Stimulated activated CD4-positive, alpha-beta T cell treated with anti-CD3 and anti-CD28 coated beads, Interleukin-12 subunit alpha, Interleukin-12 subunit beta, amount 100 ng/mL, for 48 hours (primary cell): ENCODE data around the gene PRSS1.
"Not testable (repeated sequence)": the region's sequence is repeated elsewhere in the genome, so short reads cannot be mapped to it uniquely, and the experiment has no call there.

ENCODE experiments used
- DNase-seq, 3 donors: peaks; one replicate each; pipeline ENCODE4 v3.0.0-alpha.2; 2020; ENCODE audit warnings: low read depth in 2 of 3, low spot score in 1 of 3

Gene PRSS1

GRCh38 chr7:142749218-142749993 is at the start of gene PRSS1:
TSS of gene PRSS1 (plus strand) at chr7:142749472. CDS start at chr7:142749485, 13 bp downstream.
- DNase-seq = no peak

- not testable (repeated sequence) for DNase-seq
Measured at GRCh38 chr7:142700935-142701334, 48.3 kb upstream of the PRSS1 start.

- DNase-seq = no peak
Measured at GRCh38 chr7:142703655-142704305, 45.5 kb upstream of the PRSS1 start.

GRCh38 chr7:142708726-142709125 is 40.5 kb upstream of the PRSS1 start:
- not testable (repeated sequence) for DNase-seq

- no peak for DNase-seq
Measured at GRCh38 chr7:142709921-142710320, 39.4 kb upstream of the PRSS1 start.

GRCh38 chr7:142711196-142711595 is 38.1 kb upstream of the PRSS1 start:
- no peak for DNase-seq

GRCh38 chr7:142711746-142712616 is 37.3 kb upstream of the PRSS1 start:
- peak in 1 of 3 donors; percentile 16 for DNase-seq

- DNase-seq = no peak
Measured at GRCh38 chr7:142712617-142712957, 36.7 kb upstream of the PRSS1 start.

GRCh38 chr7:142714375-142714774 is 34.9 kb upstream of the PRSS1 start:
- no peak for DNase-seq

GRCh38 chr7:142716596-142716995 is 32.7 kb upstream of the PRSS1 start:
- no peak for DNase-seq

- no peak for DNase-seq
Measured at GRCh38 chr7:142717453-142717852, 31.8 kb upstream of the PRSS1 start.

- DNase-seq = no peak
Measured at GRCh38 chr7:142718313-142718712, 31.0 kb upstream of the PRSS1 start.

GRCh38 chr7:142720172-142720773 is 29.0 kb upstream of the PRSS1 start:
- DNase-seq = no peak

- no peak for DNase-seq
Measured at GRCh38 chr7:142720986-142721385, 28.3 kb upstream of the PRSS1 start.

- DNase-seq = no peak
Measured at GRCh38 chr7:142722248-142722794, 27.0 kb upstream of the PRSS1 start.

- no peak for DNase-seq
Measured at GRCh38 chr7:142733271-142733670, 16.0 kb upstream of the PRSS1 start.

- no peak for DNase-seq
Measured at GRCh38 chr7:142739923-142740492, 9.3 kb upstream of the PRSS1 start.

GRCh38 chr7:142740786-142741185 is 8.5 kb upstream of the PRSS1 start:
- DNase-seq = no peak

- not testable (repeated sequence) for DNase-seq
Measured at GRCh38 chr7:142741932-142742331, 7.3 kb upstream of the PRSS1 start.

GRCh38 chr7:142745091-142745635 is 4.1 kb upstream of the PRSS1 start:
- DNase-seq = no peak
